Nephron (organoid): Measurements from ENCODE around the gene PLSCR2.

Experiments
- H3K27ac Mint-ChIP-seq, 3 experiments: 2 replicates each; pipeline ENCODE4 v1.8.0; 2020; ENCODE audit warnings: mixed read lengths in 3 of 3, mild to moderate bottlenecking in 2 of 3, moderate library complexity in 1 of 3
- H3K27me3 Mint-ChIP-seq: 2 replicates; pipeline ENCODE4 v1.8.0; 2021; ENCODE audit warnings: low read depth, mild to moderate bottlenecking, moderate library complexity, mixed read lengths
- H3K36me3 Mint-ChIP-seq: 2 replicates; pipeline ENCODE4 v1.8.0; 2020; ENCODE audit warnings: low read depth, mixed read lengths
- H3K4me1 Mint-ChIP-seq: 2 replicates; pipeline ENCODE4 v1.8.0; 2020; ENCODE audit warnings: mixed read lengths
- H3K4me3 Mint-ChIP-seq, 3 experiments: 2 replicates each; pipeline ENCODE4 v1.8.0; 2020; ENCODE audit warnings: mild to moderate bottlenecking in 3 of 3, mixed read lengths in 3 of 3, moderate library complexity in 2 of 3
- H3K9me3 Mint-ChIP-seq: 2 replicates; pipeline ENCODE4 v1.8.0; 2020; ENCODE audit warnings: mixed read lengths
- CTCF ChIP-seq, 3 experiments: fragments of 200-600 bp; sonication (generic); IDR thresholded peaks; one replicate each; pipeline ENCODE4 v1.5.0; 2021; ENCODE audit warnings: antibody characterized with exemption in 3 of 3; ENCODE audit not compliant: unreplicated experiment in 3 of 3

PLSCR2 gene

GRCh38 chr3:146466604-146467003 is 2.8 kb downstream of the PLSCR2 start:
- Mint-ChIP-seq H3K4me3 (no peak overlapping the region), H3K4me1 (peaks cover 4% of the 10 kb centered on the region), H3K36me3 (no peaks in the 10 kb centered on the region), H3K27me3 (no peaks in the 10 kb centered on the region), H3K9me3 (peaks cover 5% of the 10 kb centered on the region), H3K27ac (peak overlapping the region; percentile 14 to 60 (median 43))
- no peak for TF ChIP-seq CTCF (IDR thresholded peaks at IDR 0.05; ENCODE audit: unreplicated experiment in 3 of 3)

- Mint-ChIP-seq H3K27me3 (no peaks in the 10 kb centered on the region), H3K9me3 (peaks cover 5% of the 10 kb centered on the region), H3K4me1 (peaks cover 4% of the 10 kb centered on the region), H3K4me3 (no peak overlapping the region), H3K27ac (peak overlapping the region; percentile 14 to 60 (median 43)), H3K36me3 (no peaks in the 10 kb centered on the region)
- no peak for TF ChIP-seq CTCF (IDR thresholded peaks at IDR 0.05; ENCODE audit: unreplicated experiment in 3 of 3)
Measured at GRCh38 chr3:146465693-146466465, 3.5 kb downstream of the PLSCR2 start.

- H3K27ac Mint-ChIP-seq, result peak overlapping the region; percentile 1 to 36 (median 26)
- H3K9me3 Mint-ChIP-seq, result peaks cover 5% of the 10 kb centered on the region
- no peaks in the 10 kb centered on the region for H3K27me3 Mint-ChIP-seq
- no peaks in the 10 kb centered on the region for H3K36me3 Mint-ChIP-seq
- no peak for TF ChIP-seq CTCF (IDR thresholded peaks at IDR 0.05; ENCODE audit: unreplicated experiment in 3 of 3)
- H3K4me3 Mint-ChIP-seq, result no peak overlapping the region
- peaks cover 4% of the 10 kb centered on the region for H3K4me1 Mint-ChIP-seq
Measured at GRCh38 chr3:146464783-146465182, 4.6 kb downstream of the PLSCR2 start.

GRCh38 chr3:146464005-146464595 is 5.3 kb downstream of the PLSCR2 start:
- no peaks in the 10 kb centered on the region for H3K27me3 Mint-ChIP-seq
- H3K27ac Mint-ChIP-seq, result no peak overlapping the region
- H3K9me3 Mint-ChIP-seq, result peaks cover 5% of the 10 kb centered on the region
- no peak for TF ChIP-seq CTCF (IDR thresholded peaks at IDR 0.05; ENCODE audit: unreplicated experiment in 3 of 3)
- no peaks in the 10 kb centered on the region for H3K36me3 Mint-ChIP-seq
- peaks cover 4% of the 10 kb centered on the region for H3K4me1 Mint-ChIP-seq
- no peak overlapping the region for H3K4me3 Mint-ChIP-seq

GRCh38 chr3:146454796-146455195 is 14.6 kb downstream of the PLSCR2 start:
- H3K27ac Mint-ChIP-seq, result no peak overlapping the region
- H3K27me3 Mint-ChIP-seq, result no peaks in the 10 kb centered on the region
- H3K36me3 Mint-ChIP-seq, result no peaks in the 10 kb centered on the region
- no peaks in the 10 kb centered on the region for H3K4me1 Mint-ChIP-seq
- no peak overlapping the region for H3K4me3 Mint-ChIP-seq
- no peaks in the 10 kb centered on the region for H3K9me3 Mint-ChIP-seq
- TF ChIP-seq CTCF (IDR thresholded peaks at IDR 0.05; ENCODE audit: unreplicated experiment in 3 of 3), result no peak

- Mint-ChIP-seq H3K27me3 (peaks cover 5% of the 10 kb centered on the region), H3K9me3 (peaks cover 16% of the 10 kb centered on the region), H3K27ac (no peak overlapping the region), H3K4me3 (no peak overlapping the region), H3K36me3 (no peaks in the 10 kb centered on the region), H3K4me1 (no peaks in the 10 kb centered on the region)
- no peak for TF ChIP-seq CTCF (IDR thresholded peaks at IDR 0.05; ENCODE audit: unreplicated experiment in 3 of 3)
Measured at GRCh38 chr3:146449613-146450012, 19.7 kb downstream of the PLSCR2 start.
